ENCODE results near the gene HS3ST5.

DNA sequence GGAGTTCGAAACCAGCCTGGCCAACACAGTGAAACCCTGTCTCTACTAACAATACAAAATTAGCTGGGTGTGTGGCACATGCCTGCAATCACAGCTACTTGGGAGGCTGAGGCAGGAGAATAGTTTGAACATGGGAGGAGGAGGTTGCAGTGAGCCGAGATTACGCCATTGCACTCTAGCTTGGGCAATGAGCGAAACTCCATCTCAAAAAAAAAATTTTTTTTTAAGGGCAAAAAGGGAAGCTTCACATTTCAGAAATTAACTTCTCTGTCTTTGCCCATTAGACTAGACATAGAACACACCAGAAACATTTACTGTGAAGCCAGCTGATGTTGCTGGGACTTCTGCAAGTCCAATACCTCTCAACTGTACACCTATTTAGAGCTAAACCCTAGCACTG is 281.1 kb downstream of the HS3ST5 start:
- TF ChIP-seq, protein P1, sequence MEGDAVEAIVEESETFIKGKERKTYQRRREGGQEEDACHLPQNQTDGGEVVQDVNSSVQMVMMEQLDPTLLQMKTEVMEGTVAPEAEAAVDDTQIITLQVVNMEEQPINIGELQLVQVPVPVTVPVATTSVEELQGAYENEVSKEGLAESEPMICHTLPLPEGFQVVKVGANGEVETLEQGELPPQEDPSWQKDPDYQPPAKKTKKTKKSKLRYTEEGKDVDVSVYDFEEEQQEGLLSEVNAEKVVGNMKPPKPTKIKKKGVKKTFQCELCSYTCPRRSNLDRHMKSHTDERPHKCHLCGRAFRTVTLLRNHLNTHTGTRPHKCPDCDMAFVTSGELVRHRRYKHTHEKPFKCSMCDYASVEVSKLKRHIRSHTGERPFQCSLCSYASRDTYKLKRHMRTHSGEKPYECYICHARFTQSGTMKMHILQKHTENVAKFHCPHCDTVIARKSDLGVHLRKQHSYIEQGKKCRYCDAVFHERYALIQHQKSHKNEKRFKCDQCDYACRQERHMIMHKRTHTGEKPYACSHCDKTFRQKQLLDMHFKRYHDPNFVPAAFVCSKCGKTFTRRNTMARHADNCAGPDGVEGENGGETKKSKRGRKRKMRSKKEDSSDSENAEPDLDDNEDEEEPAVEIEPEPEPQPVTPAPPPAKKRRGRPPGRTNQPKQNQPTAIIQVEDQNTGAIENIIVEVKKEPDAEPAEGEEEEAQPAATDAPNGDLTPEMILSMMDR (IDR thresholded peaks at IDR 0.05 in 8 of 11, conservative IDR thresholded peaks at IDR 0.05 in 3 of 11) = no peak
- TF ChIP-seq POLR2A (IDR thresholded peaks at IDR 0.05) = no peak
